ENCODE results near the gene TAGLN. TPM values are rescaled to one million over a fixed set of nuclear protein-coding genes. Genes with fewer than 3 reads are reported as not detected.
A peak's percentile ranks its signal among the peaks of the same experiment; 100 is the strongest.

The TAGLN gene
- total and polyA plus RNA-seq, 9 of the 15 experiments (the other 6 are each of a cell fraction or from before 2014, with no cell fraction given) = 0.21 to 4.9 (median 1.1) TPM

- no peak for TF ChIP-seq ARID3B (CRISPR knock-in tag; IDR thresholded peaks at IDR 0.05; ENCODE audit: borderline replicate concordance)
- no peak for TF ChIP-seq NR0B1 (IDR thresholded peaks at IDR 0.05; ENCODE audit: partially characterized antibody)
- no peak for TF ChIP-seq CSDE1 (IDR thresholded peaks at IDR 0.05)
- no peak for TF ChIP-seq SRSF7 (optimal IDR thresholded peaks at IDR 0.05; ENCODE audit: low read depth, low read length)
- no peak for TF ChIP-seq ZNF830 (CRISPR knock-in tag; IDR thresholded peaks at IDR 0.05)
- no peak for TF ChIP-seq DACH1 (IDR thresholded peaks at IDR 0.05; ENCODE audit: partially characterized antibody)
- no peak for TF ChIP-seq ZNF75A (CRISPR knock-in tag; IDR thresholded peaks at IDR 0.05)
- no peak for TF ChIP-seq PTRF (tag; IDR thresholded peaks at IDR 0.05)
- no peak for TF ChIP-seq ARNT (IDR thresholded peaks at IDR 0.05)
- TF ChIP-seq TAF1 (IDR thresholded peaks at IDR 0.05; ENCODE audit: control insufficient read depth, extremely low read depth, insufficient read depth, low read length, severe bottlenecking) = peak; percentile 81
- no peak for TF ChIP-seq ZNF551 (CRISPR knock-in tag; IDR thresholded peaks at IDR 0.05)
- no peak; the same call in 1 of the 2 replicates for TF ChIP-seq NKRF (IDR thresholded peaks at IDR 0.05; ENCODE audit: borderline replicate concordance)
- no peak for TF ChIP-seq WHSC1 (IDR thresholded peaks at IDR 0.05; ENCODE audit: low read length)
- peak; percentile 84 for TF ChIP-seq KDM5B (IDR thresholded peaks at IDR 0.05; ENCODE audit: insufficient replicate concordance, low read depth, low read length)
- TF ChIP-seq ELF4 (CRISPR knock-in tag; IDR thresholded peaks at IDR 0.05) = no peak
- peak; percentile 81; the same call in 1 of the 2 replicates for TF ChIP-seq ATF7 (IDR thresholded peaks at IDR 0.05)
- TF ChIP-seq ZSCAN29 (IDR thresholded peaks at IDR 0.05) = no peak
- TF ChIP-seq SNIP1 (IDR thresholded peaks at IDR 0.05; ENCODE audit: low read depth) = no peak
- TF ChIP-seq FOXK1 (CRISPR knock-in tag; IDR thresholded peaks at IDR 0.05; ENCODE audit: borderline replicate concordance) = no peak
- no peak for TF ChIP-seq KLF10 (CRISPR knock-in tag; IDR thresholded peaks at IDR 0.05)
- peak; percentile 94 for TF ChIP-seq PRDM10 (IDR thresholded peaks at IDR 0.05; ENCODE audit: partially characterized antibody)
Observed at GRCh38 chr11:117232092-117232878, 33.1 kb downstream of the TAGLN start, which contains the start of gene RNF214 (continued).

Data from K562 (cell line).